Measurements from ENCODE around the gene ROM1. TPM values are rescaled to one million over a fixed set of nuclear protein-coding genes. Genes with fewer than 3 reads are reported as not detected.

The ROM1 gene
- total RNA-seq, 1 donor from 2014 or later: 0.86 TPM

DNA sequence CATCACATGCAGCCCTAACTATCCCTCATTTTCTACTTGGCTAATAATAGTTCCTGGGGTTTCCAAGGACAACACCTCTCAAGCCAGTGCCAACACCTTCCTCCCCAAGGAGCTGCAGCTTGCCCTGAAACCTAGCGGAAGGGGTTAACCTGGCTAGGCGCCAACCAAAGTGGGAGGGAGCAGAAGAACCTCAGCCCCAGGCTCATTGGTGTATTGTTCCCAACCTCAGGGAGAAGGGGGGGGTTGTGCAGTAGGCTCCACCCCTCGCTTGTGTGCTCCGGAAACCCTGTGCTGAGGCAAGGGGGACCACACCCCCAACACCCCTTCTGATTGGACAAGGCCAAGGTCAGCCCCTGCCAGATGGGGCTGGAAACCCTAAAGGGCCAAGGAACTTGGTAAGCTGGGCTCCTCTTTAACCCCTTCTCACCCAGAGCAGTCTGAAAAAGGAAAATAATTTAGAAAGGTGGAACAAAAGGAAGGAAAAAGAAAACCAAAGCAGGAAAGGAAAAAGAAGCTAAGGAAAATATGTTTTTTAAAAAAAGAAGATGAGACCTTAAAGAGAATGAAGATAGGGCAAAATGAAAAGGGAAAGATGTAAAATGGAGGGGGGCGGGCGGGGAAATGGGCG lies 13.9 kb upstream of the ROM1 start:
- Mint-ChIP-seq H3K27me3 (peaks cover 19% of the 10 kb centered on the region), H3K4me3 (ENCODE audit: low read depth) (peak overlapping the region; percentile 90), H3K27ac (peak overlapping the region; percentile 88), H3K36me3 (ENCODE audit: insufficient read depth) (peaks cover 35% of the 10 kb centered on the region), H3K9me3 (ENCODE audit: low read depth) (no peaks in the 10 kb centered on the region), H3K4me1 (ENCODE audit: low read depth) (peaks cover 27% of the 10 kb centered on the region)
- peak; percentile 45 for DNase-seq (ENCODE audit: low spot score, unreplicated experiment)
- TF ChIP-seq, protein P1, sequence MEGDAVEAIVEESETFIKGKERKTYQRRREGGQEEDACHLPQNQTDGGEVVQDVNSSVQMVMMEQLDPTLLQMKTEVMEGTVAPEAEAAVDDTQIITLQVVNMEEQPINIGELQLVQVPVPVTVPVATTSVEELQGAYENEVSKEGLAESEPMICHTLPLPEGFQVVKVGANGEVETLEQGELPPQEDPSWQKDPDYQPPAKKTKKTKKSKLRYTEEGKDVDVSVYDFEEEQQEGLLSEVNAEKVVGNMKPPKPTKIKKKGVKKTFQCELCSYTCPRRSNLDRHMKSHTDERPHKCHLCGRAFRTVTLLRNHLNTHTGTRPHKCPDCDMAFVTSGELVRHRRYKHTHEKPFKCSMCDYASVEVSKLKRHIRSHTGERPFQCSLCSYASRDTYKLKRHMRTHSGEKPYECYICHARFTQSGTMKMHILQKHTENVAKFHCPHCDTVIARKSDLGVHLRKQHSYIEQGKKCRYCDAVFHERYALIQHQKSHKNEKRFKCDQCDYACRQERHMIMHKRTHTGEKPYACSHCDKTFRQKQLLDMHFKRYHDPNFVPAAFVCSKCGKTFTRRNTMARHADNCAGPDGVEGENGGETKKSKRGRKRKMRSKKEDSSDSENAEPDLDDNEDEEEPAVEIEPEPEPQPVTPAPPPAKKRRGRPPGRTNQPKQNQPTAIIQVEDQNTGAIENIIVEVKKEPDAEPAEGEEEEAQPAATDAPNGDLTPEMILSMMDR (IDR thresholded peaks at IDR 0.05; ENCODE audit: unreplicated experiment): no peak

DNA sequence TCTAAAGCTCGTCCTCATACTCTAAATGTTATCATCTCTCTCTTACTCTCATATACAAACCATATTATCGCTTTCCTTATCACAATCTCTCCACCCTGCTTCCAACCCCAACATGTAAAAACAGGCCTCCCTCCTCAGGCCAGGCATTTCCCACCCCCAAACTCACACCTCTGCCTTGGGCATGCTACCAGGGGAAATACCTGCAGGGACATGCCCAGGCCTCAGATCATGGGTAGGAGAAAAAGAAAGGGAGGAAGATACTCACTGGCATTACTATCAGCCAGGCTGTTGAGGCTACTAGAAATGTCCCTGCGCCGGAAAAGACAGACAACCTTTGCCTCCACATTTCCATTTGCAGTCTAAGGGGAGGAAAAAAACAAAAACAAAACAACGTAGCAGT lies 13.2 kb upstream of the ROM1 start:
- no peak for DNase-seq (ENCODE audit: low spot score, unreplicated experiment)
- Mint-ChIP-seq H3K27ac (peak overlapping the region; percentile 95), H3K4me3 (ENCODE audit: low read depth) (peak overlapping the region; percentile 90), H3K27me3 (peaks cover 19% of the 10 kb centered on the region), H3K9me3 (ENCODE audit: low read depth) (no peaks in the 10 kb centered on the region), H3K4me1 (ENCODE audit: low read depth) (peaks cover 31% of the 10 kb centered on the region), H3K36me3 (ENCODE audit: insufficient read depth) (peaks cover 32% of the 10 kb centered on the region)
- TF ChIP-seq, protein P1 (IDR thresholded peaks at IDR 0.05; ENCODE audit: unreplicated experiment): no peak

DNA sequence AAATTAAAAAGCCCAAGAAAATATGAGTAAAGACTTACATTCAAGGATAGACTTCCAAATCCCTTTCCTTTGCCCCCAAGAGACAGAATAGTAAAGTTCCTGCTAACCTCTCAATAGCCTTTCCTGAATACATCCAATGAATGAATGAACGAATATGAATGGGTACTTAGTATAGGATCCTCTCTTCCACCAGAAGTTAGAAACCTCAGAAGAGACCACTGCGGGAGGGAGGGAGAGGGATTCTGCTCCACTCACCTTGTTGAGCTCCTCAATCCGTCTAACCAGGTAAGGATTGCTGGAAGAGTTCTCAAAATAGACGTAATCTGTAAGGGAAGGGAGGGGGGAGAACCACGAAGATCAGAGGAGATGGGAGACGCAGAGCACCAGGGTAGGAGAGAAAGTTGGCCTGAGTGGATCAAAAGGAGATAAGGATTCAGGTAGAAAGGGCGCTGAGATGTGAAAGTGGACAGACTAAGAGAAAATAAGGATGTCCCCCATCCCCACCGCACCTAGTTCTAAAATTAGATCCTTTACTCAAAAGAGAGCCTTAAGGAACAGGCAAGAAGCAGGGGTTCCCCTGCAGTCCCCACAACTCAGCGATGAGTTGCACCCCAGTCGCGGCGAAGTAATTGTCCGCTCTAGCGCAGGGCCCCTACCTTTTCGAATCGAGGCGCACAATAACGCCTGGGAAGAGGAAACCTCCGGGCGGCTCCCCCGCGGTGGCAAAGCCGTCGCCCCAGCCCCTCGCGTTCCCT lies 12.5 kb upstream of the ROM1 start:
- peaks cover 35% of the 10 kb centered on the region for H3K4me1 Mint-ChIP-seq (ENCODE audit: low read depth)
- H3K27me3 Mint-ChIP-seq: peaks cover 19% of the 10 kb centered on the region
- H3K36me3 Mint-ChIP-seq (ENCODE audit: insufficient read depth): peaks cover 30% of the 10 kb centered on the region
- H3K27ac Mint-ChIP-seq: peak overlapping the region; percentile 95
- no peaks in the 10 kb centered on the region for H3K9me3 Mint-ChIP-seq (ENCODE audit: low read depth)
- H3K4me3 Mint-ChIP-seq (ENCODE audit: low read depth): peak overlapping the region; percentile 90
- TF ChIP-seq, protein P1 (IDR thresholded peaks at IDR 0.05; ENCODE audit: unreplicated experiment): no peak
- no peak for DNase-seq (ENCODE audit: low spot score, unreplicated experiment)

DNA sequence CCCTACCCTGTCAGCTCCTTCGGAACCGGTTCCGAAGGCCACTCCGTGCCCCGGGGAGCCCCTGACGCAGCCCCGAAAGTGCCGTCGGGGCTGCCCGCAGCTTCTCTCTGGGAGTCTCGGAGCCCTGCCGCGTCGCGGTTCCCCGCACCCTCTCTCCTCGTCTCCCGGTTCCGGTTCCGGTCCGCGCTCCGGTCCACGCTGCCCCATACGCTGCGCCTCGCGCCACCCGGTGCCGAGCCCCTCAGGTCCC lies 12.0 kb upstream of the ROM1 start:
- Mint-ChIP-seq H3K9me3 (ENCODE audit: low read depth) (no peaks in the 10 kb centered on the region), H3K27ac (peak overlapping the region; percentile 95), H3K4me3 (ENCODE audit: low read depth) (peak overlapping the region; percentile 90), H3K27me3 (peaks cover 19% of the 10 kb centered on the region), H3K4me1 (ENCODE audit: low read depth) (peaks cover 35% of the 10 kb centered on the region), H3K36me3 (ENCODE audit: insufficient read depth) (peaks cover 28% of the 10 kb centered on the region)
- TF ChIP-seq, protein P1 (IDR thresholded peaks at IDR 0.05; ENCODE audit: unreplicated experiment): no peak
- no peak for DNase-seq (ENCODE audit: low spot score, unreplicated experiment)

DNA sequence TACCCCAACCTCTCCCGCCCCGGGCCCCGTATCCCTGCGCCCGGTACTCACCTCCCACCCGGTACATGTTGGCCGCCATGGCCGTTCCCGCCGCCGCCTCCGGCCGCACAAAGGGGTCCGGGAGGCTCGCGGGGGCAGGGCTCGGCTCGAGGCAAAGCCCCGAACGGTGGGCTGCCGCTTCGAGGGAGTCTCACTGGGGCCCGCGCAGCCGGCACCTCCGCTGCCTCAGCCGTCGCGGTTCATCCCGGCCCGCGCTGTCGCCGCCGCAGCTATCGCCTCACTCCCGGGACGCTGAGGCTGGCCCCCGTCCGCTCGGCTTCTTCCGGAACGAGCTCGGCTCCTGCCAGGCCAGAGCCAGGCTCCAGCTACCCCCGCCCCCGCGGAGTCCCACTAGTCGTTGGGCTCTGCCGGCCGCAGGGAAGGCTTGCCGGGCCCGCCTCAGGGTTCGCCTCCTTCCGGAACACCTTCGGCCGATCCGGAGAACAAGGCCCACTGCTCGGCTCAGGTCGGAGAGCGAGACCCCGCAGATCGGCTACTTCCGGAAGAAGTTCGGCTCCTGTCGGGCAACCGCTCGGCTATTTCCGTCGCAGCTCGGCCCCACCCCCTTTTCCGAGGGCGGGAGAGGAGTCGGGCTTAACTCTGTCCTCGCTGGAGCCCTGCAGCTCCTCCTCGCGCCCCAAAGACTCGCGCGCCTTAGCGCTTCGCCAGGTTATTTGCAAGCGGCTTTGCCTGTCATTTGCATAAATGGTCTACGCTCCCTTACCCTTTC lies 11.5 kb upstream of the ROM1 start, which contains the start of gene MTA2:
Gene MTA2, minus strand, starts transcription at position 494 of the 769 bp plus-strand sequence. Its CDS starts 415 bp downstream, at position 79.
- Mint-ChIP-seq H3K4me3 (ENCODE audit: low read depth) (peak within 1 kb of the TSS; percentile 90), H3K9me3 (ENCODE audit: low read depth) (no peaks in the 10 kb centered on the region), H3K4me1 (ENCODE audit: low read depth) (peaks cover 35% of the 10 kb centered on the region), H3K36me3 (ENCODE audit: insufficient read depth) (peaks cover 27% of the 10 kb centered on the region), H3K27me3 (peaks cover 19% of the 10 kb centered on the region), H3K27ac (peak within 1 kb of the TSS; percentile 96)
- TF ChIP-seq, protein P1 (IDR thresholded peaks at IDR 0.05; ENCODE audit: unreplicated experiment): no peak
- peak; percentile 99 for DNase-seq (ENCODE audit: low spot score, unreplicated experiment)

Data from progenitor cell of endocrine pancreas (in vitro differentiated cells).